Endothelial cell of umbilical vein (primary cell): ENCODE measurements around the gene PRDM12. TPM values are rescaled to one million over a fixed set of nuclear protein-coding genes. Genes with fewer than 3 reads are reported as not detected.

ENCODE experiments used
- BruUV-seq: library from RNA; stranded (reverse); fragments of 400-500 nt; replicated peaks from 2 replicates; lab custom pipeline; 2021; lab: Mats Ljungman, UMichigan
- CTCF ChIA-PET: fragments of 300-600, 350-600 bp; sonication (Branson Sonifier 250); formaldehyde crosslinking; loops from one replicate; lab custom pipeline; 2021; ENCODE audit warnings: antibody characterized with exemption, inconsistent platforms; lab: Charles Lee
- POLR2A ChIA-PET: fragments of 300-600, 350-600 bp; sonication (Branson Sonifier 250); formaldehyde crosslinking; loops from one replicate; lab custom pipeline; 2021; ENCODE audit warnings: antibody characterized with exemption, inconsistent platforms; lab: Charles Lee
- DNase-seq: peaks from one replicate; pipeline ENCODE4 v3.0.0-alpha.2; 2011; ENCODE audit warnings: low read depth, low spot score
- FAIRE-seq: peaks from 2 replicates; lab custom pipeline; 2011; peaks lifted over from hg19 to GRCh38; lab: Jason Lieb, UNC
- H2AFZ ChIP-seq: 2 replicates; pipeline ENCODE4 v1.6.0; 2012; ENCODE audit warnings: low read depth, low read length, control low read depth, inconsistent platforms
- H3K27ac ChIP-seq: 2 replicates; pipeline ENCODE4 v1.5.1; 2011; ENCODE audit warnings: low read depth, mild to moderate bottlenecking, control low read depth, low read length, moderate library complexity; ENCODE audit not compliant: insufficient read depth
- H3K27me3 ChIP-seq, 2 experiments: 2 replicates each; pipeline versions ENCODE4 v1.6.0 to v1.6.1; 2011; ENCODE audit warnings: low read length in 2 of 2, mixed read lengths in 1 of 2; ENCODE audit not compliant: control insufficient read depth in 2 of 2, insufficient read depth in 2 of 2
- H3K36me3 ChIP-seq, 2 experiments: 2 replicates in 1 of 2; 3 replicates in 1 of 2; pipeline ENCODE4 v1.5.1; 2011; ENCODE audit warnings: low read length in 2 of 2, mild to moderate bottlenecking in 1 of 2, moderate library complexity in 1 of 2; ENCODE audit not compliant: control insufficient read depth in 2 of 2, insufficient read depth in 2 of 2; ENCODE audit errors: extremely low read depth in 1 of 2
- H3K4me1 ChIP-seq: 3 replicates; pipeline ENCODE4 v1.5.1; 2011; ENCODE audit warnings: mild to moderate bottlenecking, low read length; ENCODE audit not compliant: control insufficient read depth, insufficient read depth; ENCODE audit errors: extremely low read depth
- H3K4me2 ChIP-seq: 2 replicates; pipeline ENCODE4 v1.6.1; 2011; ENCODE audit warnings: low read length, control low read depth, mixed read lengths; ENCODE audit not compliant: insufficient read depth
- H3K4me3 ChIP-seq, 3 experiments: fragments of 200-600 bp in 1 of 3; sonication (generic), shearing (Covaris generic) in 1 of 3; replicated peaks in 1 of 3; 2 replicates each; pipeline ENCODE4 v1.5.1; 2011 to 2016; ENCODE audit warnings: control low read depth in 3 of 3, low read length in 3 of 3, mild to moderate bottlenecking in 2 of 3, inconsistent platforms in 1 of 3, low read depth in 1 of 3, moderate library complexity in 1 of 3; ENCODE audit not compliant: insufficient read depth in 1 of 3
- H3K79me2 ChIP-seq: 2 replicates; pipeline ENCODE4 v1.6.0; 2012; ENCODE audit warnings: low read length, inconsistent platforms; ENCODE audit not compliant: control insufficient read depth, insufficient read depth
- H3K9ac ChIP-seq: replicated peaks from 2 replicates; pipeline ENCODE3; 2011; ENCODE audit warnings: low read length, control low read depth; ENCODE audit not compliant: insufficient read depth; ENCODE audit errors: extremely low read depth
- H3K9me1 ChIP-seq: replicated peaks from 3 replicates; pipeline ENCODE4 v1.6.0; 2011; ENCODE audit warnings: mild to moderate bottlenecking, low read length; ENCODE audit not compliant: control insufficient read depth, insufficient read depth; ENCODE audit errors: extremely low read depth
- H3K9me3 ChIP-seq: replicated peaks from 2 replicates; pipeline ENCODE4 v1.5.1; 2012; ENCODE audit warnings: low read length, inconsistent platforms; ENCODE audit not compliant: control insufficient read depth, insufficient read depth
- H4K20me1 ChIP-seq: replicated peaks from 2 replicates; pipeline ENCODE3; 2011; ENCODE audit warnings: mild to moderate bottlenecking, low read length; ENCODE audit not compliant: control insufficient read depth, insufficient read depth; ENCODE audit errors: extremely low read depth
- EZH2 ChIP-seq: IDR thresholded peaks from 2 replicates; pipeline ENCODE4 v1.6.1; 2012; ENCODE audit warnings: borderline replicate concordance, low read depth, mild to moderate bottlenecking, moderate library complexity, low read length, inconsistent platforms; ENCODE audit not compliant: severe bottlenecking
- FOS ChIP-seq: IDR thresholded peaks from 2 replicates; pipeline ENCODE4 v1.6.1; 2011; ENCODE audit warnings: mild to moderate bottlenecking, low read length, moderate library complexity, borderline replicate concordance; ENCODE audit not compliant: insufficient read depth
- GATA2 ChIP-seq: IDR thresholded peaks from 2 replicates; pipeline ENCODE4 v1.7.0; 2011; ENCODE audit warnings: low read depth, mild to moderate bottlenecking, moderate library complexity, mixed read lengths, low read length; ENCODE audit not compliant: insufficient read length, insufficient read depth
- JUN ChIP-seq: IDR thresholded peaks from 2 replicates; pipeline ENCODE4 v1.6.1; 2011; ENCODE audit warnings: borderline replicate concordance, low read depth; ENCODE audit not compliant: insufficient read length, insufficient read depth
- MYC ChIP-seq: IDR thresholded peaks from one replicate; pipeline ENCODE4 v1.6.1; 2011; ENCODE audit warnings: mild to moderate bottlenecking, low read depth, low read length
- POLR2A ChIP-seq: IDR thresholded peaks from 2 replicates; pipeline ENCODE4 v1.6.1; 2012; ENCODE audit warnings: low read depth, mild to moderate bottlenecking, control low read depth, low read length
- POLR2AphosphoS5 ChIP-seq: IDR thresholded peaks from 2 replicates; pipeline ENCODE4 v1.6.1; 2012; ENCODE audit warnings: low read depth, mild to moderate bottlenecking, control low read depth, low read length, moderate library complexity; ENCODE audit not compliant: insufficient read depth
- dilution Hi-C: fragments of 300-500 bp; cut with MboI; formaldehyde crosslinking; loops from one replicate; pipeline ENCODE4 v1.15.0; 2019; ENCODE audit warnings: low sequenced_read_pairs; ENCODE audit not compliant: extremely low pct_ligation_motif_present
- intact Hi-C: fragments of 100-400 bp; cut with micrococcal nuclease; formaldehyde crosslinking; loops from one replicate; pipeline ENCODE4 v1.10.0; 2022
- polyA plus RNA-seq, 4 experiments: library from polyadenylated mRNA; depleted of rRNA in 3 of 4; stranded (reverse) in 3 of 4; unstranded in 1 of 4; fragments of >200 nt; gene quantifications; 2 replicates each; pipeline versions ENCODE4 v1.2.1 to v1.2.3, GENCODE V29; 2011 to 2012; ENCODE audit warnings: missing spikeins in 1 of 4
- total RNA-seq: library from RNA; stranded (reverse); gene quantifications from 2 replicates; pipeline ENCODE4 v1.2.3, GENCODE V29; 2021
- TF ChIP-seq, protein P1 (sequence below): IDR thresholded peaks from 2 replicates; pipeline ENCODE4 v1.6.1; 2011; ENCODE audit not compliant: insufficient read depth, insufficient read length
- TF ChIP-seq, protein P2 (sequence below), 2 donors: IDR thresholded peaks; 1 replicate in 1 of 2; 2 replicates in 1 of 2; pipeline ENCODE4 v1.5.1; 2011; ENCODE audit warnings: low read length in 2 of 2, mild to moderate bottlenecking in 2 of 2, moderate library complexity in 2 of 2, control low read depth in 1 of 2, inconsistent platforms in 1 of 2, low read depth in 1 of 2; ENCODE audit not compliant: insufficient read depth in 1 of 2; ENCODE audit errors: extremely low read depth in 1 of 2

The PRDM12 gene
- total and polyA plus RNA-seq, 2 donors (not counting 3 experiments of a cell fraction or from before 2014, with no cell fraction given) = not detected

- intact Hi-C loops (no loop called here), dilution Hi-C loops (no loop called here)
- H3K4me1 ChIP-seq = no peaks in the 10 kb centered on the region
- TF ChIP-seq, protein P1, sequence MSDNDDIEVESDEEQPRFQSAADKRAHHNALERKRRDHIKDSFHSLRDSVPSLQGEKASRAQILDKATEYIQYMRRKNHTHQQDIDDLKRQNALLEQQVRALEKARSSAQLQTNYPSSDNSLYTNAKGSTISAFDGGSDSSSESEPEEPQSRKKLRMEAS = no peak
- TF ChIP-seq MYC (no peak), EZH2 (no peak), POLR2A (no peak), GATA2 (no peak), JUN (no peak), FOS (no peak), POLR2AphosphoS5 (no peak)
- TF ChIP-seq, protein P2, sequence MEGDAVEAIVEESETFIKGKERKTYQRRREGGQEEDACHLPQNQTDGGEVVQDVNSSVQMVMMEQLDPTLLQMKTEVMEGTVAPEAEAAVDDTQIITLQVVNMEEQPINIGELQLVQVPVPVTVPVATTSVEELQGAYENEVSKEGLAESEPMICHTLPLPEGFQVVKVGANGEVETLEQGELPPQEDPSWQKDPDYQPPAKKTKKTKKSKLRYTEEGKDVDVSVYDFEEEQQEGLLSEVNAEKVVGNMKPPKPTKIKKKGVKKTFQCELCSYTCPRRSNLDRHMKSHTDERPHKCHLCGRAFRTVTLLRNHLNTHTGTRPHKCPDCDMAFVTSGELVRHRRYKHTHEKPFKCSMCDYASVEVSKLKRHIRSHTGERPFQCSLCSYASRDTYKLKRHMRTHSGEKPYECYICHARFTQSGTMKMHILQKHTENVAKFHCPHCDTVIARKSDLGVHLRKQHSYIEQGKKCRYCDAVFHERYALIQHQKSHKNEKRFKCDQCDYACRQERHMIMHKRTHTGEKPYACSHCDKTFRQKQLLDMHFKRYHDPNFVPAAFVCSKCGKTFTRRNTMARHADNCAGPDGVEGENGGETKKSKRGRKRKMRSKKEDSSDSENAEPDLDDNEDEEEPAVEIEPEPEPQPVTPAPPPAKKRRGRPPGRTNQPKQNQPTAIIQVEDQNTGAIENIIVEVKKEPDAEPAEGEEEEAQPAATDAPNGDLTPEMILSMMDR (IDR thresholded peaks at IDR 0.05; ENCODE audit: extremely low read depth in 1 of 2, insufficient read depth in 1 of 2, low read depth in 1 of 2, low read length in 2 of 2) = no peak
- ChIA-PET CTCF (interaction anchor here (1.0 kb wide), 2 partner anchors 12 to 13 kb away, joined by 3 read pairs; no protein-coding TSS in a partner anchor), POLR2A (no interaction called here)
- no peak overlapping the region for H2AFZ ChIP-seq
- H3K79me2 ChIP-seq = no peaks in the 10 kb centered on the region
- peaks cover 0 to 34% of the 10 kb centered on the region in 2 experiments for H3K36me3 ChIP-seq
- H3K4me3 ChIP-seq = no peak overlapping the region
- H3K27me3 ChIP-seq = no peaks in the 10 kb centered on the region
- no peak overlapping the region for H3K27ac ChIP-seq
- H4K20me1 ChIP-seq = no peaks in the 10 kb centered on the region
- BruUV-seq = no TSS peak
- H3K9me3 ChIP-seq = no peaks in the 10 kb centered on the region
- no peak overlapping the region for H3K9ac ChIP-seq
- H3K4me2 ChIP-seq = no peak overlapping the region
- DNase-seq (no peak), FAIRE-seq (no peak)
- no peaks in the 10 kb centered on the region for H3K9me1 ChIP-seq
These were observed 25.9 kb upstream of the PRDM12 start for GRCh38 chr9:130638284-130639123.
